Stimulated activated CD4-positive, alpha-beta T cell treated with anti-CD3 and anti-CD28 coated beads, TNF-alpha, amount 100 ng/mL, for 4 hours (primary cell): Measurements from ENCODE around the gene ODF2L.
A peak's percentile ranks its signal among the peaks of the same experiment; 100 is the strongest.

Source experiments
- DNase-seq, 3 experiments: peaks; one replicate each; pipeline ENCODE4 v3.0.0-alpha.2; 2020; ENCODE audit warnings: low read depth in 3 of 3

ODF2L gene

GRCh38 chr1:86395751-86396497 lies at the start of gene ODF2L:
Gene ODF2L, minus strand, starts transcription at chr1:86396323. Its CDS starts 9,296 bp downstream, at chr1:86387027.
- peak; percentile 74 to 76 (median 75) for DNase-seq

GRCh38 chr1:86445919-86446318 lies 49.8 kb upstream of the ODF2L start:
- DNase-seq = no peak

DNA sequence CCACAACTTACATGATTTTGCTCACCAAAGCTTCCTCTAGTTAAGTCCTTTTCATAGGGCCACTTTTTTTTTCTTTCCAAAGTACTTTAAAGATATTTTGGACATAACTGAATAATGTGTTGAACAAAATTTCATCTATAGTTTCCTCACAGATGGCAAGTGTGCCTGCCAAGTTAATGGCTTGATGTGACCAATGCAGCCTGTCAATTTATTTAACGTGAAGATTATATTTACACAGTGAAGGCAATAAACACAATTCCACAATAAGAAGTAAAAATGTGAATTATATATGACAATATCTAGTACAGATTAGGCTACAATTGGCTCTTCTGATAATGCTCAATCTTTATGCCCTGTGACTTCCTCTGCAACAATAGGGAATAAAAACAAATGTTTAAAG lies 45.9 kb upstream of the ODF2L start:
- DNase-seq = no peak

DNA sequence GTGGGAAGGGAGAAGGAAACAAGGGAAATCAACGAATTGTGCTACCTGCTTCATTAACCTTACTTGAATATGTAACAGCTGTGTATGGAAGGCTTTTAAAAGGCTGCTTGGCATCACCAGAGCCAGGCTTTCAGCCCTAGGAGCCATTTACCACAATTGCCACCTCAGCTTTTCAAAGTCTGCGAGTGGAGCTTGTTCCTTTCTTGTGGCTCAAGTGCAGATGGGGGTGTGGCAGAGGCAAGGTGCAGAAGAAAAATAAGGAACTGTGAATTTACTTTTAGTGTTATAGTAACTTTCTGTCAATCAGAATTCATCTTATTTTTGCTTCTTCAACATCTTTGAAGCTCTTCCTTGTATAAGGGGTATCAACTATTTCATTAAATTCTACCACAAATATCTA lies 45.5 kb upstream of the ODF2L start:
- DNase-seq = no peak

DNA sequence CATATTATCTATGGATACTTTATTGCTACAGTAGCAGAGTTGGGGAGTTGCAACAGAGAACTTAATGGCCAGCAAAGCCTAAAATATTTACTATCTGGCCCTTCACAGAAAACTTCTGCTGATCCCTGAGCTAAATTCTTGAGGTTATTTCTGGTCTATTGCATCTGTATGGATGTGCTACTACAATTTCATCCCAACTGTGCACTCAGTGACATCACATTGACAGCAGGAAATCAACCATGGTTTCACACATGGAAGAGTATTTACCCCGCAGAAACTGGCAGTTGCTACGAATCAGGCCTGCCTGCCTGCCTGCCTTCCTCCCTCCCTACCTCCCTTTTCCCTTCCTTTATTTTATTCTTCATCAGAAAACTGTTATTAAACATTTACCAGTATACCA lies 39.9 kb upstream of the ODF2L start:
- DNase-seq = no peak

DNA sequence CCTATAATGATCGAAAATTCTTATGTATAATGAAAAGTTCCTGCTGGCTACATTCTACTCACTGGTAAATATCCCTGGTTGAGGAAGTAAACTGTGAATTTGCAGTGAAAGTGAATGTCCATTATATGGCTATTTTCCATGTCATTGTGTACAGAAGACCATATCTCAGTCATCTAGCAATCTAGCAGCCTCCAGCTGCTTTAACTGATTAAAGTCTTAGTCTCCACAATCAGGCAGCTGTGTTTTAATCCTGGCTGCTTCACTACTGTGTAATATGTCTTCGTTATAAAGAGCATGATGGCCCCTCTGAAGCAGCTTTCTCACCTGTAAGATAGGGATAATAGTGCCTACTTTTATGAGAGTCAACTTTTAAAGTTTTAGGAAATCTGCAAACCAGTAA lies 39.2 kb upstream of the ODF2L start:
- DNase-seq = no peak

DNA sequence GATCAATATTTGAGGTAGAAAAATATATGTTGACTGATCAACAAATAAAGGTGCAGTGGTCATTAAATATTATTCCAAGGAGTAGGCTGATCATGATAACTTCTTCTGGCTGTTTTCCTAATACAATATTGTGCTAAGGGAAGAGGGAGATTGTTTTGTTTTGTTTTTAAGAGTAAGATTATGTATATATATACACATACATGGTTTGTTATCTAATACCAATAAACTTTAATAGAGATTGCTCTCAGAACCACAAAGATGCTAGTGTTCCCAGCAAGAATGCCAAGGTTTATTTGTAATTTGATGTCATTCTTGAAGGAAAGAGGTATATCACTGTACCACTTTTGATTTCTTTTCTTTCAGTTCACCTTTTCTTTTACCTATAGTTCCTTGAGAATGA lies 37.9 kb upstream of the ODF2L start:
- no peak for DNase-seq

DNA sequence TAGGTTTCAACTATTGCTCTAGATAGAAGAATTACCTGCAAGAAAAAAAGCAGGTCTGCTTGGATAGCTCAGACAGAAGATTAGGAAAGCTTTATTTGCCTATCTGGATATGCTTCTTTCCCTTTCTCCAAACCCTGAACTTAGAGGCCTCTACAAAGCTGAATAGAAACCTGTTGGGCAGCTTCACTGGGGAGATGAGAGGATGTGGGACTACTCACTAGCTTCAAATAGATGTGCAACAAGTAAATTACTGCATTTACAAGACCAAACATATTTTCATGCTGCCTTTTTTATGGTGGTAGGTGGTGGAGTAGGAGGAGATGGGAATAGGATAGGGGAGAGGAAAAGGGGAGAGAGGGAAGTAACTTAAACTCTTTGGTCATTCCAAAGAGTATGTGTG lies 34.3 kb upstream of the ODF2L start:
- no peak for DNase-seq

GRCh38 chr1:86429835-86430234 lies 33.7 kb upstream of the ODF2L start:
- no peak for DNase-seq

DNA sequence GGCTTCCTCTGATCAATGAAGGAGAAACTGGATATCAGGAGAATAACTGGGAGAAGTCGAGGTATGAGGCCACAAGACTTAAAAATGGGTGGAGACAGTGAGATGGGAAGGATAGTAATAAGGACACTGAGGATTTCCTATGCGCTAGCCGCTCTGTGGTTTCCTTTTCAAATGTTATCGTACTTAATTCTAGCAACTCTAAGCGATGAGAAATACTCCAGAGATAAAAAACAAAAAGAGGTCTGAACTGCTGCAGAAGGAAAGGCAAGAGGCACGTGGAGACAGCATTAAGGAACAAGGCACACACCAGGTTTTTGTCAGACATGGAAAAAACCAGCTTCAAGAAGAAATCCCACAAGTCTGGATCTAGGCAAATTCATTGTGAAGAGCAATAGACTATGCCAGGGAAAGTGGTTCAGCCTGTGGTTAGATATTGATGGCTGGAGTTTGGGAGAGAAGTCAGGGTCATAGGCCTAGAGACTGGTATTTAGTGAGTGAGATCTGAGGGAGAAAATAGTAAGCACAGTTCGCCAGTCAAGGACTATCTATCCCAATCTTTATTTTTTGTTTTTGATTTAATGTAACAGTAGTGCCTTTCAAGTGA lies 33.1 kb upstream of the ODF2L start:
- DNase-seq = no peak

DNA sequence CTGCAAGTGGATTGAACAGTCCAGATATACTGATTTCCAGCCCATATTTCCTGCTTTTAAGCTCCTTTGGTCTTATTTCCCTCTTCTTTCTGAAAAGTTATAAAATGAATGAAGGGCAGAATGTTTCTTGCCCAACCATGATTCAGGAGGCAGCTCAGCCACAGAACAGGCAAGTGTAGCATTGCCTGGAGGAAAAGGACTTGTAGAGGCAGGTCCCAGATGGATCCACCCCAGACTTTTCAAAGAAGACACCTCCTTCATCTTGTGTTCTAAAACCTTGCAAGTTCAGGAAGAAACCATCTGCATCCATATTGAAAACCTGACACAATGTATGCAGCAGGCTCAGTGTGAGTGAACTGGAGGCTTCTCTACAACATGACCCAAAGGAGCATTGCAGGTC lies 27.8 kb upstream of the ODF2L start, which contains the start of gene CLCA2:
Gene CLCA2 (plus strand): TSS at position 299 of the 400 bp plus-strand sequence. CDS start 77 bp downstream, at position 376.
- DNase-seq = no peak

DNA sequence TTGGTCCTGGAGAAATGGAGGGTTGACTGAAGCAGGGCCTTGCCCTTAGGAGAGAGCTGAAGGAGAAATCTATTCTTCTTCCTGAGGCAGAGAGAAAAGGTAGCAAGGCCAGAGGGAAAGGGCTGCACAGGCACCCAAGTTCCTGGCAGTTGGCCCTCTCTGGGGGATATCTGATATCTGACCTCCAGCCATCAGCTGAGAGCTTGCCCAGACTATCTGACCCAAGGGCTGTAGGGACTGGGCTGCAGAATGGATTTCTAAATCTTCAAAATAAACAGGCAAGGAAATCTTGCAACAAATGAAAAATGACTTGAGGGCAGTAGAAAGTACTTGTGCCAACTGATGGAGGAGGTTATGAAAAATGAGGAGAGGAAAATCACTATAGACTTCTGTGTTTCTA lies 27.4 kb upstream of the ODF2L start:
- no peak for DNase-seq

GRCh38 chr1:86421601-86422280 lies 25.6 kb upstream of the ODF2L start:
- no peak for DNase-seq

GRCh38 chr1:86419277-86419903 lies 23.3 kb upstream of the ODF2L start:
- DNase-seq = no peak

GRCh38 chr1:86416343-86416742 lies 20.2 kb upstream of the ODF2L start:
- no peak for DNase-seq

DNA sequence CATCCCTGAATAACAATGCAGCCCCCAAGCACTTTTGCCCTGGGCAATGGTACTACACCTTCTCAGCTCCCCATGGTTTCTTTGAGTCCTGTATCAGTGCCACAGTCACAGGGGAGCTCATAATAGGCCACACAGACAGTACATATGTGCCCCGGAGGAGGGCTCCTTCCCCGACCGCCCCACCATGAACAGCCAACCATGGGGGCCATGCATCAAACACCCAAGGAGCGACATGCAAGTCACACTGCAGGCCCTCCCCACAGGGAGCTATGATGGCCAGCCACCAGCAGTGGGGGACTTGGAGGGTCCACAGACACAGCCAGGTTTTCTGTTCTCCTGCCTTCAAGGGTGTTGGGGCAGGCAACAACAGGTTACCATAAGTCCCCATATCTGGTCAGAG lies 14.8 kb upstream of the ODF2L start:
- no peak for DNase-seq

DNA sequence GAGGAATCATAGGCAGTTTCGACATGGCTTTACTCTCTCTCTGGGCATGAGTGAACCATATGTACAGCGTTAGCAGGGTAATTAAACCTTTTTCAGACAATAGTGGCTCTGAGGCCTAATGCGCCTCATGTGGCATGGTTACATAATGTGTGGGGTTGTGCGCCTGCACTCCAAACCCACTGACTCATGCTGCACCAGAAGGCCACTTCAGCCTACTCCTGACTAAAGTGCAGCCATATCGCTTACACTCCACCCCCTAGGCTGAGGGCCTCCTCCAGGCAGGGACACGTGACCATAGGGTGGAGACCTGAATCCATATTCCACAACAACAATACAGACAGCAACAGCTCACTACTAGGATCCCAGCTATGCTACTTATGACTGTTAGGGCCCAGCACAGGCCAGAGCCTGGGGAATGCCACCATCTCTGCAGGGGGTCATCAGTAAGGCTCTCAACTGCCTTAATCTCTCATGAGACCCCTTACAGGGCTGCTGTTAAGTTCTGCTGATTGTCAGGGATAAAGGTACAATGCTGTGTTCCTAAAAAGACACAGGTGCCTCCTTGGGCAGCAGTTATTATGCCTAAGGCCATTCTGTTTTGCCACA lies 13.4 kb upstream of the ODF2L start:
- no peak for DNase-seq

DNA sequence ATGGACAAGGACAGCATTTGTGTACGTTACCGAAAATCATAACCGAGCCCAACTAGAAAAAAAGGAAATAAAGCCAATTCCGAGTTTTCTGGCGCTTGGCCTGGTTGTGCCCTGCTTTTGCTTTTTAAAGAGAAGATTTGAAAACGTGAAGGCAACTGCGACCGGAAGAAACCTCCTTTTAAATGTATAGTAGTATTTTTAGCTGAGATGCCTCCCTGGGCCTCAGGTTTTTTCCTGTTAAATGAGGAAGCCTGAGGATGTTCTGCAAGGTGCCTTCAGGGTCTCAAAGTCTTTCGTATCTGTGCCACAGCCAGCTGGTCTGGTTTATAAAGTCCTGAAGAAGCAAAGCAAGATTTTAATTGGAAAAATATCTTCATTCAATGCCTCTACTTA lies 371 bp upstream of the ODF2L start:
- DNase-seq = no peak

DNA sequence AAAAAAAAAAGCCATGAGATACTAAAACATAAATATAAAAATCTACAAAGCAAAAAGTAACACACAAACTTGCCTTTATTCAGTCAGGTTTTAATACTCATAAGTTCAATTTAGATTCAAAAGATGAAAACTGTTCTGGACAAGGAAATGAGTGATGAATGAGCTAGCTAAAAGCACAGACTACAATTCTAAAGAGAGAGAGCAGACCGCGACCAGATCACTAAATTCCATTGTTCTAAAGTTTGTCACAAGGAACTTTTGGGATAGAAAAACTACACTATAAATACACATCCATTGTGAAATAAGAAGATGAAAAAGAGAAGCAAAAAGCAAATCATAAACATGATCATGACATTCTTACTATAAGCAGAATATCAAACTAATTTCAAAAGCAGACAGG lies 1.7 kb downstream of the ODF2L start:
- no peak for DNase-seq

GRCh38 chr1:86389307-86389706 lies 6.8 kb downstream of the ODF2L start:
- DNase-seq = no peak

DNA sequence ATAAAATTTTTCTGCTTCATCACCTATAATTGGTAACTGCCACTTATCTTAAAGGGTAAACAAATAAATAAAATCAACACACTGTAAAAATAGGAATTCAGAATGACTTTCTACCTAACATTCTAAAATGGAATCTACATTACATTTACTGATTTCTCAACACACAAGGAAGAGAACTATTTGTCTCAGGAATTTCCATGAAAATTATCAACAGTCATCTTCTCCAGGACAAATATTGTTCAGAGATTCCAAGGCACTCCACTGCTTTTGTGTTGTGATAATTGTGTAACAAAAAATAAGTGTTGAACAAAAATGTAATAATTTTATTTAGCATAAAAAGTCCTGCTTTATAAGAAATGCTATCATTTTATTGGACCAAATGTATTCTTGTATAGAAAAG lies 7.3 kb downstream of the ODF2L start:
- no peak for DNase-seq
